Caki2 (cell line): ENCODE measurements around the gene SERF2. TPM values are rescaled to one million over a fixed set of nuclear protein-coding genes. Genes with fewer than 3 reads are reported as not detected.
"Not testable (repeated sequence)": the region's sequence is repeated elsewhere in the genome, so short reads cannot be mapped to it uniquely, and the experiment has no call there.

Source experiments
- DNase-seq: peaks from one replicate; pipeline ENCODE4 v3.0.0-alpha.2; 2015; ENCODE audit warnings: low read depth
- in situ Hi-C: cut with HindIII; loops from 2 replicates; pipeline ENCODE4 v1.10.0; 2016; ENCODE audit warnings: low sequenced_read_pairs, low pct_unique_long_range_greater_than_20kb, mixed read lengths
- total RNA-seq: library from RNA; depleted of rRNA; stranded (reverse); fragments of >200 nt; shearing (Covaris generic); gene quantifications from 2 replicates; pipeline ENCODE4 v1.2.3, GENCODE V29; 2014; ENCODE audit warnings: low replicate concordance; rRNA removed

SERF2 gene
- total RNA-seq, 1 experiment from 2014 or later, result 1,425 TPM

GRCh38 chr15:43824302-43825246 is 32.5 kb downstream of the SERF2 start, which contains the start of gene MFAP1:
Gene MFAP1 (minus strand): TSS chr15:43824690. CDS start chr15:43824569, 121 bp downstream.
- in situ Hi-C loops, result no loop called here
- peak; percentile 91 for DNase-seq

GRCh38 chr15:43825305-43825704 is 33.2 kb downstream of the SERF2 start:
- DNase-seq, in situ Hi-C loops: not testable (repeated sequence)

DNA sequence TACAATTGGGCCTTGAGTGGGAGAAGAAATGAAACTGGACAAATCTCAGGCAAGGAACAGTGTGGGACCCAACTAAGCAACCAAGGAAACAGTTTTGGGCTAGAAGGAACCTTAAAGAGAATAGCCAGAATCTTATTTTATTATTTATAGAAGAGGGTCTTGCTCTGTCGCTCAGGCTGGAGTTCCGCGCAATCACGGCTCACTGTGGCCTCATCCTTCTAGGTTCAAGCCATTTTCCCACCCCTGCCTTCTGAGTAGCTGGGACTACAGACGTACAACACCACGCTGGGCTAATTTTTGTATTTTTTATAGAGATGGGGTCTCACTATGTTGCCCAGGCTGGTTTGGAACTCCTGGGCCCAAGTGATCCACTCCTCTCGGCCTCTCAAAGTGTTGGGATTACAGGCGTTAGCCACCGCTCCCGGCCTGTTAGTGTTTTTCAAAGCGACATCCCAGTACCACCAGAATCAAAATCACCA is 33.9 kb downstream of the SERF2 start:
- in situ Hi-C loops, result no loop called here

DNA sequence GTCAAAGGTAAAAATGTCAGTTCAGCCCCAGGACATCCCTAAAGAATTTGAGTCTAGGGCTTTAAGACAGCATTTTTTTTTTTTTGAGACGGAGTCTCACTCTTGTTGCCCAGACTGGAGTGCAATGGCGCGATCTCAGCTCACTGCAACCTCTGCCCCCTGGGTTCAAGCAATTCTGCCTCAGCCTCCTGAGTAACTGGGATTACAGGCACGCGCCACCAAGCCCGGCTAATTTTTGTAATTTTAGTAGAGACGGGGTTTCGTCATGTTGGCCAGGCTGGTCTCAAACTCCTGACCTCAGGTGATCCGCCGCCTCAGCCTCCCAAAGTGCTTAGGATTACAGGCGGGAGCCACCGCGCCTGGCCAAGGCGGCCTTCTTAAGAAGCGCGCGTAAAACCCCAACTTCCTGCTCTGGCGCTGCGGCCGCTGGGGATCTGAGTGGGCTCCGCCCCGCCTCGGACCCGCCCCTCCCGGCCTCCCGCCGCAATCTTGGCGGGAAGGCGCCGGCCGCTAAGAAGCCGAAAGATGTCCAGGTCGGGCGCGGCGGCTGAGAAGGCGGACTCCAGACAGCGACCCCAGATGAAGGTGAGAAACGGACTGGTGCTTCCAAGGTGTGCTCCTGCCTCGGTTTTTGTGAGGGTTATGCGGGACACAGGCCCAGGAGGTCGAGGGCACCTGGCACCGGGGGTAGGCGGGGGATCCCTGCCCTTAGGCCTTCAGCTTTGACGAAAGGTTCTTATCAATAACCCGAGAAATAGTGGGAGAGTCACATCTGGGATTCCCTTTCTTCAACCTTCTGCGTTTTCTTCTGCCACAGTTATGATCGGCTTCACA is 34.6 kb downstream of the SERF2 start, which contains the start of gene WDR76:
Gene WDR76 (plus strand): TSS at position 495 of the 834 bp plus-strand sequence. CDS start 31 bp downstream, at position 526.
- peak; percentile 76 for DNase-seq
- in situ Hi-C loops, result no loop called here

More for the DNA sequence above, 33.9 kb downstream of the SERF2 start:
- no peak for DNase-seq

- no peak for DNase-seq
- in situ Hi-C loops, result no loop called here
Observed at GRCh38 chr15:43828061-43828657, 36.0 kb downstream of the SERF2 start.

DNA sequence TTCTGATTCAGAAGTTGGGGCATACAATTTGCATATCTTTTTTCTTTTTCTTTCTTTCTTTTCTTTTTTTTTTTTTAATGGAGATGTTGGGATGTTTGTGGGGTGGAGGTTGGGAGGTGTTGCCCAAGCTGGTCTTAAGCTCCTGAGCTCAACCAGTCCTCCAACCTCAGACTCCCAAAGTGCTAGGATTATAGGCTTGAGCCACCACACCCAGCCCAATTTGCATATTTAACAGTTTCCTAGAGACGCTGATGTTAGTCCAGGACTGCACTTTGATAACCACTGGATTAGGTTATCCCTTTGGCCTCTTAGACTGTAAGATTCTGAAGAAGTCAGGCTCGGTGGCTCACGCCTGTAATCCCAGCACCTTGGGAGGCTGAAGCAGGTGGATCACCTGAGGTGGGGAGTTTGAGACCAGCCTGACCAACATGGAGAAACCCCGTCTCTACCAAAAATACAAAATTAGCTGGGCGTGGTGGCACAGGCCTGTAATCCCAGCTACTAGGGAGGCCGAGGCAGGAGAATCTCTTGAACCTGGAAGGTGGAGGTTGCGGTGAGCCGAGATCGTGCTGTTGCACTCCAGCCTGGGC is 37.9 kb downstream of the SERF2 start:
- DNase-seq, in situ Hi-C loops: not testable (repeated sequence)

DNA sequence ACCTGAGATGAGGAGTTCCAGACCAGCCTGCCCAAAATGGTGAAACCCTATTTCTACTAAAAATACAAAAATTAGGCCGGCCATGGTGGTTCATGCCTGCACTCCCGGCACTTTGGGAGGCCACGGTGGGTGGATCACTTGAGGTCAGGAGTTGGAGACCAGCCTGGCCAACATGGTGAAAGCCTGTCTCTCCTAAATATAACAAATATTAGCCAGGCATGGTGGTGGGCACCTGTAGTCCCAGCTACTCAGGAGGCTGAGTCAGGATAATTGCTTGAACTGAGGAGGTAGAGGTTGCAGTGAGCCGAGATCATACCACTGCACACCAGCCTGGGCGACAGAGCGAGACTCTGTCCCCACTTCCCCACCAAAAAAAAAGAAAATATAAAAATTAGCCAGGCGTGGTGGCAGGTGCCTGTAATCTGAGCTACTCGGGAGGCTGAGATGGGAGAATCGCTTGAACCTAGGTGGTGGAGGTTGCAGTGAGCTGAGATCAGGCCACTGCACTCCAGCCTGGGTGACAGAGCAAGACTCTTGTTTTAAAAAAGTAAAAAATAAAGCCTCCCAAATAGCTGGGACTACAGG is 38.7 kb downstream of the SERF2 start:
- in situ Hi-C loops, DNase-seq: not testable (repeated sequence)

GRCh38 chr15:43831519-43832052 is 39.5 kb downstream of the SERF2 start:
- in situ Hi-C loops, DNase-seq: not testable (repeated sequence)

- DNase-seq, in situ Hi-C loops: not testable (repeated sequence)
Observed at GRCh38 chr15:43832485-43832884, 40.4 kb downstream of the SERF2 start.

GRCh38 chr15:43845421-43845820 is 53.3 kb downstream of the SERF2 start:
- DNase-seq, result no peak
- in situ Hi-C loops, result no loop called here

Other genes with a start within 250 kb of the SERF2 start
- gene PPIP5K1, start 202.1 kb upstream of the SERF2 start, total RNA-seq, result 4.5 and 17.6 TPM in 2 replicates
- 12.5 TPM in 1 of 2 replicates, not detected in the other for gene CKMT1B, start 198.3 kb upstream of the SERF2 start, total RNA-seq
- gene STRC, start 173.5 kb upstream of the SERF2 start, total RNA-seq, result not detected in 2 replicates
- gene CATSPER2, start 143.5 kb upstream of the SERF2 start, total RNA-seq, result 0.37 and 5.8 TPM in 2 replicates
- 0.78 TPM in 1 of 2 replicates, not detected in the other for gene CKMT1A, start 98.5 kb upstream of the SERF2 start, total RNA-seq
- gene PDIA3, start 45.9 kb upstream of the SERF2 start, total RNA-seq, result 180 and 200 TPM in 2 replicates
- 8.1 and 11.6 TPM in 2 replicates for gene ELL3, start 15.4 kb upstream of the SERF2 start, total RNA-seq
- gene SERINC4, start 7.9 kb downstream of the SERF2 start, total RNA-seq, result not detected in 2 replicates
- 0.81 and 3.8 TPM in 2 replicates for gene HYPK, start 8.3 kb downstream of the SERF2 start, total RNA-seq
- 5.3 and 9.5 TPM in 2 replicates for gene MFAP1, start 32.4 kb downstream of the SERF2 start, total RNA-seq
- 26.6 and 29.6 TPM in 2 replicates for gene WDR76, start 34.7 kb downstream of the SERF2 start, total RNA-seq